ENCODE measurements around the gene KRT82.
A peak's percentile ranks its signal among the peaks of the same experiment; 100 is the strongest.

Gene KRT82

GRCh38 chr12:52436000-52436827, 30.1 kb upstream of the KRT82 start:
- DNase-seq: no peak

- no peak for DNase-seq
Measured at GRCh38 chr12:52435659-52435999, 29.5 kb upstream of the KRT82 start.

GRCh38 chr12:52434760-52435530, 28.8 kb upstream of the KRT82 start:
- no peak for DNase-seq

- DNase-seq: no peak
Measured at GRCh38 chr12:52434081-52434733, 28.1 kb upstream of the KRT82 start, which contains the start of gene KRT75. Gene KRT75 (minus strand): TSS chr12:52434371. CDS start chr12:52434304, 67 bp downstream.

- no peak for DNase-seq
Measured at GRCh38 chr12:52433501-52434080, 27.5 kb upstream of the KRT82 start.

- no peak for DNase-seq
Measured at GRCh38 chr12:52432559-52433207, 26.5 kb upstream of the KRT82 start.

- DNase-seq: no peak
Measured at GRCh38 chr12:52428121-52428520, 22.0 kb upstream of the KRT82 start.

GRCh38 chr12:52427083-52427482, 20.9 kb upstream of the KRT82 start:
- no peak for DNase-seq

GRCh38 chr12:52426034-52426433, 19.9 kb upstream of the KRT82 start:
- DNase-seq: no peak

- no peak for DNase-seq
Measured at GRCh38 chr12:52425466-52425865, 19.3 kb upstream of the KRT82 start.

- no peak for DNase-seq
Measured at GRCh38 chr12:52423661-52424500, 17.7 kb upstream of the KRT82 start.

GRCh38 chr12:52423035-52423434, 16.9 kb upstream of the KRT82 start:
- no peak for DNase-seq

GRCh38 chr12:52419656-52420055, 13.5 kb upstream of the KRT82 start:
- no peak for DNase-seq

- no peak for DNase-seq
Measured at GRCh38 chr12:52418576-52419110, 12.5 kb upstream of the KRT82 start.

- DNase-seq: no peak
Measured at GRCh38 chr12:52417740-52418139, 11.6 kb upstream of the KRT82 start.

- DNase-seq: no peak
Measured at GRCh38 chr12:52416795-52417194, 10.7 kb upstream of the KRT82 start.

GRCh38 chr12:52415870-52416750, 10.0 kb upstream of the KRT82 start:
- peak in 3 of 56 donors; percentile 16 to 43 (median 41) for DNase-seq

- no peak for DNase-seq
Measured at GRCh38 chr12:52414936-52415335, 8.8 kb upstream of the KRT82 start.

GRCh38 chr12:52413782-52414345, 7.7 kb upstream of the KRT82 start:
- DNase-seq: no peak
